Measurements from ENCODE around the gene TAF1D.

- TF ChIP-seq EZH2 (IDR thresholded peaks at IDR 0.05) (no peak), POLR2AphosphoS5 (IDR thresholded peaks at IDR 0.05; ENCODE audit: borderline replicate concordance, low read depth, low read length) (no peak)
These were observed 15.5 kb upstream of the TAF1D start for GRCh38 chr11:93756748-93757147.

Measured in SK-N-MC (cell line).